GM12873 (cell line): Measurements from ENCODE around the gene MICAL3.

Experiments
- TF ChIP-seq, protein P1 (sequence below): IDR thresholded peaks from 2 replicates; pipeline ENCODE4 v1.5.1; 2012; ENCODE audit warnings: low read depth, mild to moderate bottlenecking, moderate library complexity, low read length, control low read depth; ENCODE audit not compliant: insufficient read depth; ENCODE audit errors: missing control alignments

The MICAL3 gene

DNA sequence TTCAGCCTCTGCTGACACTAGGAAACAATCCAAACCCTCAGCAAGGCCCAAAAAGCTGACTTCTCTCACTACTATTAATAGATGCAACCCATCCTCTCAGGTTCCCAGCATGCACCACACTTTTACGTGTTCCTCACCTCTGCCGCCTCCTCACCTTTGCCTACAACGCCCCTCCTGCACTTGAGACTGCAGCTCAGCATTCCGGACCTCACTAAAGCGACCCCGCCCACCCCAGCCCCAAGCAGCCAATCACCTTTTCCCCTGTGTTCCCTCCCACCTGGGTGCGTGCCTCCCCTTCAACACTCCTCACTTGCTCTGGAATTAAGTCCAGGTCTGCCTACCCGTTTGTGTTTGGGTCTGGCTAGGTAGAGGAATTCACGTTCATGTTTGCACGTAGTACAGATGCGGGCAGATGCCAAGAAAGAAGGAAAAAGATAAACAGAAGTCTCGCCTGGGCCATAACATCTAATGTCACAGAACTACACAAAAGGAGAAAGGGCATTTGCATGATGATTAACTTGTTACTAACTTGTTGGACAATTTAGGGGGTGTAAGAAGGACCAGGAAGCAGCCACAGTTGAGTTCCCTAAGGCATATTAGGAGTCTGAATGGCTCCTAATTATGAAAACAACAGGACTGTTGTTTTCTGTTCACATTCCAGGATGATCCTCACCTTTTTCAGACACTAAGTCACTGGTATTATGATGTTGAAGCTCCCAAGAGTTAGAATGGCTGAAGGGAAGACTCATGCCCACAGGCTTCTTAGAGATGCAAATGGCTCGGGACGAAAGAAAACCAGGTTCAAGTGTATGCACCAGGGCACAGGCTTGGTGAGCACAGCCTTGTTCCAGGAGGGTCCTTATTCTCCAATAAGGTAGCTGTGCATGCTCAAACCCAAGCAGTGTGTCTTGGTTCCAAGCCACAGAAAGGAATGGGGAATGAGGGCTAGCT, 102.2 kb downstream of the MICAL3 start:
- TF ChIP-seq, protein P1, sequence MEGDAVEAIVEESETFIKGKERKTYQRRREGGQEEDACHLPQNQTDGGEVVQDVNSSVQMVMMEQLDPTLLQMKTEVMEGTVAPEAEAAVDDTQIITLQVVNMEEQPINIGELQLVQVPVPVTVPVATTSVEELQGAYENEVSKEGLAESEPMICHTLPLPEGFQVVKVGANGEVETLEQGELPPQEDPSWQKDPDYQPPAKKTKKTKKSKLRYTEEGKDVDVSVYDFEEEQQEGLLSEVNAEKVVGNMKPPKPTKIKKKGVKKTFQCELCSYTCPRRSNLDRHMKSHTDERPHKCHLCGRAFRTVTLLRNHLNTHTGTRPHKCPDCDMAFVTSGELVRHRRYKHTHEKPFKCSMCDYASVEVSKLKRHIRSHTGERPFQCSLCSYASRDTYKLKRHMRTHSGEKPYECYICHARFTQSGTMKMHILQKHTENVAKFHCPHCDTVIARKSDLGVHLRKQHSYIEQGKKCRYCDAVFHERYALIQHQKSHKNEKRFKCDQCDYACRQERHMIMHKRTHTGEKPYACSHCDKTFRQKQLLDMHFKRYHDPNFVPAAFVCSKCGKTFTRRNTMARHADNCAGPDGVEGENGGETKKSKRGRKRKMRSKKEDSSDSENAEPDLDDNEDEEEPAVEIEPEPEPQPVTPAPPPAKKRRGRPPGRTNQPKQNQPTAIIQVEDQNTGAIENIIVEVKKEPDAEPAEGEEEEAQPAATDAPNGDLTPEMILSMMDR = no peak

DNA sequence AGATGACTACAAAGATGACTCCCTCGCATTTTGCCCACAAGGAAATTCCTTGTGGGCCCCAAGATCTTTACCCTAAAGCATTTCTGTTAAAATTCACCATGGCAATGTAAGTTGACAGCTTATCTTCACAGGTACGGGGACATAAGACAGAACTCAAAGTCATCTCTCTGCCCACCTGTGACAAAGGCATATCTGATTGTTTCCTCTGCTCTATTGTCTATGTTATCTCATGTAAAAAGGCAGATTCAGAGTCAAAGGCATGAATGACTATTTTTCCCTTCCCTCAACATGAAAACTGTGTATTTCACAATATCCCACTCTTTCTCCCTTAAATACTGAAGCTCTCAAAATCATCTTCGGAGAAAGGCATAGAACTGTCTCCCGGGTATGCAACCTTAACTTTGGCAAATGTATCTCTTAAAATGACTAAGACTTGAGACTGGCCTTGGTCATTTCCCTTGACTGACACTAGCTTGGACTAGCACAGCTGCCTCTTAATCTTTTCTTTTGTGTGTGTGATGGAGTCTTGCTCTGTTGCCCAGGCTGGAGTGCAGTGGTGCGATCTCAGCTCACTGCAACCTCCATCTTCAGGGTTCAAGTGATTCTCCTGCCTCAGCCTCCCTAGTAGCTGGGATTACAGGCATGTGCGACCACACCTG, 103.2 kb downstream of the MICAL3 start:
- TF ChIP-seq, protein P1 = no peak

DNA sequence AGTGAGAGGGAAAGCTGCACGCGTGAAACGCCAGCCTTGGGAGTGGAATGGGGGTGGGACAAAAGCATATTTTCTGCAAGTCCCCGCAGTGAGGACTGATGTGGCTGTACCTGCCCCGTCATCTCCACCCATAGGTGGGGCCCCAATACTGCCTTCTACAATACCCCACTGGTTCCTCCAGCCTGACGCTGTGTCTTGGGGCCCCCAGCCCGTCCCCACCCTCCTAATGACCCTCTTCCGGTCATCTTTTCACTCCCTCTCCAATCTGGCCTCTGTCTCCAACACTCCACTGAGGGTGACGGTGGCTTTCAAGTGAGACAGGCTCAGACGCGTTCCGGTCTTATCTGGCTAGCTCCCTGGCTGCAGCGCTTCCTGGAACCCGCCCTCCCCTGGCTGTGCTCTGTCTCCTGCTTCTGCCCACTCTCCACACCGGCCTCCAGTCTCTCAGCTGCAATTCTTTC, 104.2 kb downstream of the MICAL3 start:
- TF ChIP-seq, protein P1 = no peak

DNA sequence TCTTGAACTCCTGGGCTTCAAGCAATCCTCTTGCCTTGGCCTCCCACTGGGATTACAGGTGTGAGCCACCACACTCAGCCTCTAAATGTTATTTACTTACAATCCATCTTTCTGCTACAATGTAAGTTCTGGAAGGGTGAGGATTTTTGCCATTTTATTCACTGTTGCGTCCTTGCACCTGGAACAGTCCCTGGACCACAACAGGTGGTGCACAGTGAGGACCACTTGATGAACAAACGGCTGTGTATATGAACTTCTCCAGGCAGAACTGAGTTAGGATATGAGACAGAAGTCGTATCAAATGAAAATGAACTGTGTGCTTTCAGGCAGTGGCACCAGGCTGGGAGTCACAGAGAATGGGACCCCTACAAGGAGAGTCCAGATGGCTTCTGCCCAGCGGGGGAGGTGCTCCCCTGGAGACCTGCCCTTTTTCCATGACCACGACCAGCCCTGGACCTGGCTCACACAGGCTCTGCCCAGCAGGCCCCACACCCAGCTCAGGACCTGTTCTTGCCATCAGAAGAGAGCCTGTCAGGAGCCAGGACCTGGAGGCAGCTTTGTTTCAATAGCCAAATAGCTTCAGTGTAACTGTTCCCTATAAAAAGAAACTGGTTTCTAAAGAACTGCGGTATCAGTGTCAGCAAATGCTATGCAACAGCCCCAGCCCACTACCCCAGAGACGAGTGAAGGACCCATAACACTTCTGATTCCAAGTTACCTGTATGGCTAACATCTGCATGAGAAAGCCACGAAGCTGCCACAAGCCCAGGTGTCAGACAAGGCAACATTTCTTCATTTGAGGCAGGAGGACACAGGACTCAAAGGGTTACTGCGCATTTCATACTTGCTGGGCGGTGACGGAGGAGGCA, 104.9 kb downstream of the MICAL3 start:
- TF ChIP-seq, protein P1 = no peak

DNA sequence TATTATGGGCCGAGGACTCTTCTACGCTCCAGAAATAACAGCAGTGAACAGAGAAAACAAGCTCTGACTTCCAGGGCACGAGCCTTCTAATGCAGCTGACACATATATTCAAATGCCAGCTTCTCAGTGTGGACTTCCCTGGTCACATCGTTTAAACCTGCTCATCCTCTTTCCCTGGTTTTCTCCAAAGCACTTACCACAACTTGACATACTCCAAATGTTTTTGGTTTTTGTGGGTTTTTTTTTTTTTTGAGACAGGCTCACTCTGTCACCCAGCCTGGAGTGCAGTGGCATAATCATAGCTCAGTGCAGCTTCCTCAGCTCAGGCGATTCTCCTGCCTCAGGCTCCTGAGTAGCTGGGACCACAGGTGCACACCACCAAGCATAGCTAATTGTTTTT, 105.5 kb downstream of the MICAL3 start:
- TF ChIP-seq, protein P1 = no peak

DNA sequence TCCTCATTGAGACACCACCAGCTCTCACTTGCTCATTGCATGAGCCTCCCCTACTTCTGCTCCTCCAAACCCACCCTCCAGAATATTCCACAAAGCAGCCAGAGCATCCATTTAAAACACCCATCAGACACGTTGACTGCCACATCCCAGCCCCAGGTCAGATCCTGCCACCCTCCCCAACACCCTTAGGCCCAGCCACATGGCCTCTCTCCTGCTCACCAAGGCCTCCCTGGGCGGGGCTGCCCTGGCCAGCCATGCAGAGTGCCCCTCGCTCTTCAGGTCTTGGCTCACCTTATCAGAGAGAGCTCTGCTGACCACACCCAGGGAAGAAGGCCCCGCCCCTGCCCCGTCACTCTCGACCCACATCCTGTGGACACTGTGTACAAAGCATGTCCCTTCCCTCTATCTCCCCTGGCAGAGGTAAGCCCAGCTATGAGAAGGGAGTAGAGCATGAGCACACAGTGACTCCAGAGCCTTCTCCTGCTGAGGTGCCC, 106.8 kb downstream of the MICAL3 start:
- TF ChIP-seq, protein P1 = no peak
